ENCODE measurements around the gene CIC. TPM values are rescaled to one million over a fixed set of nuclear protein-coding genes. Genes with fewer than 3 reads are reported as not detected.

Gene CIC
- total RNA-seq, 1 experiment from 2014 or later, result 75.5 TPM

DNA sequence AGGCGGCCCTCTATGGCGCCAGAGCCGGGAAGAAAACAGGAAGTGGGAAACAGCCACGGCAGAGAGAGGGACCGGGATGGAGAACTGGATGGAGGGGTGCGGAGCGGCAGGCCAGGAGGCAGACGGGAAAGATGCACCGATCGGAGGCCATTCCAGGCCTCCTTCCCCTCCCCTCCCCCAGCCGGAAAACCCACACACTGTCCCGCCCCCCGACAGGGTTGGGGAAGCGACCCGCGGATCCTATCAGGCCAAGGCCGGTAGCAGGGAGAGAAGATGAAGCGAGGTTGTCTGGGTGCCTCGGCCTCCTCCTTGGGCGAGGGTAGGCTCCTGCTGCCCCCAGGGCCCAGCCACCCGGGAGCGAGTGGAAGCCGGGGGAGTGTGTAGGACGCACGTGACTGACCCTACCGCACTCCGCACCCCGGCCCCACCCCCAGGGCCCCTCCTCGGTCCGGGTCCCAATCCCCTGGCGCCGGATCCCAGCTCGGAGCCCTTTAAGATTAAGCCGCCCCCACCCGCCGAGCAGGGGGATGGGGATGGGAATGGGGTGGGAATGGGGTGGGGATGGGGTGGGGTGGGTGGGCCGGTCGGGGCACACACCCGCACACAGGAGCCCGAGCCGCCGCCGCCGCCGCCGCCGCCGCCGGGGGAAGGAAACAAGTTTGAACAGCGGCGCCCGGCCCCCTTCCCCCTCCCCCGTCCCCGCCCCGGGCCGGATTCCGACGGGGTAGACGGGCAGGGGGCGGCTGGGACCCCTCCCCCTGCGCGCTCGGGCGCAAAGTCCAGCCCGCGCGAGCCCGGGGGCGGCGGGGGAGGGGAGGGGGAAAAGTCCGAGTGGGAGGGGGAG lies 15.6 kb upstream of the CIC start:
- TF ChIP-seq CTCF (IDR thresholded peaks at IDR 0.05; ENCODE audit: unreplicated experiment), result no peak
- DNase-seq, result peak; percentile 72
- intact Hi-C loops (cut with micrococcal nuclease; ENCODE audit: unreplicated experiment), result no loop called here
- no peaks in the 10 kb centered on the region for H3K9me3 Mint-ChIP-seq (ENCODE audit: low read depth, unreplicated experiment)
- H3K27ac Mint-ChIP-seq (ENCODE audit: unreplicated experiment), result peak overlapping the region; percentile 92
- peak overlapping the region; percentile 92 for H3K4me3 Mint-ChIP-seq (ENCODE audit: low read depth, unreplicated experiment)
- BruUV-seq (replicated peaks), result no TSS peak
- H3K36me3 Mint-ChIP-seq (ENCODE audit: insufficient read depth, unreplicated experiment), result peaks cover 76% of the 10 kb centered on the region
- CTCF ChIA-PET, result no interaction called here
- no peaks in the 10 kb centered on the region for H3K27me3 Mint-ChIP-seq (ENCODE audit: unreplicated experiment)
- peaks cover 34% of the 10 kb centered on the region for H3K4me1 Mint-ChIP-seq (ENCODE audit: low read depth, unreplicated experiment)

GRCh38 chr19:42254089-42254849 lies 14.8 kb upstream of the CIC start:
- Mint-ChIP-seq H3K27me3 (ENCODE audit: unreplicated experiment) (no peaks in the 10 kb centered on the region), H3K36me3 (ENCODE audit: insufficient read depth, unreplicated experiment) (peaks cover 68% of the 10 kb centered on the region), H3K9me3 (ENCODE audit: low read depth, unreplicated experiment) (no peaks in the 10 kb centered on the region), H3K27ac (ENCODE audit: unreplicated experiment) (peak overlapping the region; percentile 67), H3K4me3 (ENCODE audit: low read depth, unreplicated experiment) (peak overlapping the region; percentile 92), H3K4me1 (ENCODE audit: low read depth, unreplicated experiment) (peaks cover 34% of the 10 kb centered on the region)
- peak; percentile 76 for DNase-seq
- CTCF ChIA-PET, result no interaction called here
- BruUV-seq (replicated peaks), result TSS peak; percentile 15
- intact Hi-C loops (cut with micrococcal nuclease; ENCODE audit: unreplicated experiment), result no loop called here
- no peak for TF ChIP-seq CTCF (IDR thresholded peaks at IDR 0.05; ENCODE audit: unreplicated experiment)

DNA sequence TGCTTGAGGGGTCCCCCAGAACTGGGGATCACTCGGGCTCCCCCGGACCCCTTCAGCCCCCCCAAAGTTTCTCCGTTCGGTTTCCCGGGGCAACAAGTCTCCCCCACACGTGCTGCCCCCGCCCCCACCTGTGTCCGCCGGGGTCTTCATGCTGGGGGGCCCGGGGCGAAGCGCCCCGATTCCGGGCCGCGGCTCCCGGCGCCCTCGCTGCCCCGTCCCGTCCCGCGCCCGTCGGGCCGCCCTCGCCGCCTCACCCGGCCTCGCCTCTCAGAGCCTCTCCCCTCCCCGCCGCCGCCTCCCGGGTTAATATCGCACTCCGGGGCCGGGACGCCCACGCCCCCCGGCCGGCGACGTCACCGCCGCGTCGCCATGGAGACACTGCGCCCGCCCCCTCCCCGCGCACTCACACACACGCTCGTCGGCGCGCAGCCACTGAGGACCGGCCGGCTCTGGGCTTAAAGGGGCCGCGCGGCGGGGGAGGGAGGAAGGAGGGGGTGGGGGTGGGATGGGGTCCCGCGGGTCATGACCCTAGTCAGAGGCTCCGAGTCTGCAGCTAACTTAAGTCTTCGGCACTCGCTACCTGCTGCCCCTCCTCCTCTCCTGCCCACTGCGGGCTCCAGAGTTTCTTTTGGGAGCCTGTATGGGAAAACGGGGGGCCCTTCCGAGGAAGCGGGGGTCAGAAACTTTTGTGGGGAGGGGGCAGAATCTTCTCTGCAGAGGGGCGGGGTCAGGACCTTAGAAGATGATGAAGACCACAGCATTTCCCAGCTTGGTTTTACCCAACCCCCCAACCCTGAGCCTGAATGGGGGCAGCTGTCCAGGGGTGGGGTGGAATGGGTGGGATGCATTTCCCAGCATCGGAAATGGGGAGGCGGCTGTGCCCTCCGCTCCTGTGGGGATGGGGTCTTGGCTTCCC lies 13.9 kb upstream of the CIC start, which contains the start of gene ERF:
Gene ERF, minus strand, starts transcription at position 279 of the 916 bp plus-strand sequence. Its CDS starts 129 bp downstream, at position 150.
- Mint-ChIP-seq H3K27ac (ENCODE audit: unreplicated experiment) (peak within 1 kb of the TSS; percentile 67), H3K4me3 (ENCODE audit: low read depth, unreplicated experiment) (peak within 1 kb of the TSS; percentile 92), H3K9me3 (ENCODE audit: low read depth, unreplicated experiment) (no peaks in the 10 kb centered on the region), H3K4me1 (ENCODE audit: low read depth, unreplicated experiment) (peaks cover 34% of the 10 kb centered on the region), H3K36me3 (ENCODE audit: insufficient read depth, unreplicated experiment) (peaks cover 60% of the 10 kb centered on the region), H3K27me3 (ENCODE audit: unreplicated experiment) (no peaks in the 10 kb centered on the region)
- intact Hi-C loops (cut with micrococcal nuclease; ENCODE audit: unreplicated experiment), result no loop called here
- no peak for TF ChIP-seq CTCF (IDR thresholded peaks at IDR 0.05; ENCODE audit: unreplicated experiment)
- DNase-seq, result peak; percentile 98
- CTCF ChIA-PET, result interaction anchor here (0.6 kb wide), 1 partner anchor 11 kb away, joined by 4 read pairs; no protein-coding TSS in a partner anchor
- BruUV-seq (replicated peaks), result no TSS peak

All from Calu3 (cell line).